Subcutaneous adipose tissue (tissue), 4 donors: ENCODE measurements around the gene SEMA4B. TPM values are rescaled to one million over a fixed set of nuclear protein-coding genes. Genes with fewer than 3 reads are reported as not detected.

Experiments used
- total RNA-seq, 4 donors: library from RNA; depleted of rRNA; stranded (reverse); fragments of >200 nt; gene quantifications; one replicate each; pipeline ENCODE4 v1.1.0, GENCODE V29; 2016
- TF ChIP-seq, protein P1 (sequence below): fragments of 450-650 bp; IDR thresholded peaks from one replicate; pipeline ENCODE4 v1.5.1; 2016; ENCODE audit warnings: low read depth, mild to moderate bottlenecking, control low read depth, antibody characterized with exemption, moderate library complexity

Gene SEMA4B
- total RNA-seq, 4 donors from 2014 or later: 4.4 to 13.4 (median 12.5) TPM

GRCh38 chr15:90184786-90185704 is 16.1 kb upstream of the SEMA4B start:
- TF ChIP-seq, protein P1, sequence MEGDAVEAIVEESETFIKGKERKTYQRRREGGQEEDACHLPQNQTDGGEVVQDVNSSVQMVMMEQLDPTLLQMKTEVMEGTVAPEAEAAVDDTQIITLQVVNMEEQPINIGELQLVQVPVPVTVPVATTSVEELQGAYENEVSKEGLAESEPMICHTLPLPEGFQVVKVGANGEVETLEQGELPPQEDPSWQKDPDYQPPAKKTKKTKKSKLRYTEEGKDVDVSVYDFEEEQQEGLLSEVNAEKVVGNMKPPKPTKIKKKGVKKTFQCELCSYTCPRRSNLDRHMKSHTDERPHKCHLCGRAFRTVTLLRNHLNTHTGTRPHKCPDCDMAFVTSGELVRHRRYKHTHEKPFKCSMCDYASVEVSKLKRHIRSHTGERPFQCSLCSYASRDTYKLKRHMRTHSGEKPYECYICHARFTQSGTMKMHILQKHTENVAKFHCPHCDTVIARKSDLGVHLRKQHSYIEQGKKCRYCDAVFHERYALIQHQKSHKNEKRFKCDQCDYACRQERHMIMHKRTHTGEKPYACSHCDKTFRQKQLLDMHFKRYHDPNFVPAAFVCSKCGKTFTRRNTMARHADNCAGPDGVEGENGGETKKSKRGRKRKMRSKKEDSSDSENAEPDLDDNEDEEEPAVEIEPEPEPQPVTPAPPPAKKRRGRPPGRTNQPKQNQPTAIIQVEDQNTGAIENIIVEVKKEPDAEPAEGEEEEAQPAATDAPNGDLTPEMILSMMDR: no peak

DNA sequence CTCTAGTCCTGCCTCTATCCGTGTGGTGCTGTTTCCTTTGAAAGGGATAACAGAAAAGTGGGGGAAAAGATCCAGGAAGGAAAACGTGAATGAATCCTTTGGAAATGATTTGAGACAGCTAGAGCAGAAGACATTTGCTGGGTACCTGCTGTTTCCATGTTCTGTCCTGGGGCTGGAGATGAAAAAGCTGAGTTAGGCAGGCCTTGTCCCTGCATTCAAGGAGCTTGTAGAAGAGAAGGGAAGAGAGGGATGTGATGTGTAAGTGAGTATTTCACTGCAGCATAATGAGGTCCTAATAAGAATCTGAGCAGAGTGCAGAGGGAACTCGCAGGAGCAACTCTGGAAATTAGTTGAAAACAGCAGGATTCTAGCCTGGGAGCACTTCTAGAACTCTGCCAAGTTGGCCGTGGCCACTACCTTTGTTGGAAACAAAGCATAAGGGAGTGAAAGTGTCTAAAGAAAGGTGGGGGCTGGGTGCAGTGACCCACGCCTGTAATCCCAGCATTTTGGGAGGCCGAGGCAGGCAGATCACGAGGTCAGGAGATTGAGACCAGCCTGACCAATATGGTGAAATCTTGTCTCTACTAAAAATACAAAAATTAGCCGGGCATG is 13.8 kb upstream of the SEMA4B start:
- TF ChIP-seq, protein P1: no peak

DNA sequence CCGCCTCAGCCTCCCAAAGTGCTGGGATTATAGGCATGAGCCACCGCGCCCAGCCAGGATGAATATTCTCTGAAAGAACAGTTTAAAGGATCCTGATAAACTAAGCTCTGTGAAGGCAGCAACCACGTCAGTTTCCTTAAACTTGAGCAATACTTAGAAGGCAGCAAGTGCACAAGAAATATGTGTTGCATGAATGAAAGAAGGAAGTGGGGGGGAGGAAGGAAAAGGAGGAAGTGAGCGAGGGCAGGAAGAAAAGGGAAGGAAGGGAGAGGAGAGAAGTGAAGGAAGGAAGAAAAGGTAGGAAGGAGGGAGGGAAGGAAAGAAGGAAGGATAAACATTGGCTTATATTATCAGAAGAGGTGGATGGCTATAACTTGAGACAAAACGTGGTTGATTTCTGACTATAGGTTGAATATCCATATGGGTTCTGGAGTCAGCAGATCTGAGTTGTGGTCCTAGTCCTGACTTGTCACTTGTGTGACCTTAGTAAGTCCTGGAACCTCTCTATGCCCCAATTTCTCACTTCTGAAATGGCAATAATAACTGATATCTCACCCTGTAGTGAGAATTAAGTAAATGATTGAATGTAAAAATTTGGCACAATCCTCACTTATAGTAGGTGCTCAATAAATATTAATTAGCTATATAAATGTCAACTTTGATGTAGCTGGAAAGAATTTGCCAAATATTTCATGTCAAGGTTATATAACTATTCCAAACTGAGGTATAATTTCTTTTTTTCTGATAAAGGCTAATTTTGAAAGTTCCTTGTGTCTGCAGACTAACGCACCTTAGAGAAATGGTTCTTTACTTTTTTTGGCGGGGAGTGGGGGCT is 12.0 kb upstream of the SEMA4B start:
- TF ChIP-seq, protein P1: no peak

DNA sequence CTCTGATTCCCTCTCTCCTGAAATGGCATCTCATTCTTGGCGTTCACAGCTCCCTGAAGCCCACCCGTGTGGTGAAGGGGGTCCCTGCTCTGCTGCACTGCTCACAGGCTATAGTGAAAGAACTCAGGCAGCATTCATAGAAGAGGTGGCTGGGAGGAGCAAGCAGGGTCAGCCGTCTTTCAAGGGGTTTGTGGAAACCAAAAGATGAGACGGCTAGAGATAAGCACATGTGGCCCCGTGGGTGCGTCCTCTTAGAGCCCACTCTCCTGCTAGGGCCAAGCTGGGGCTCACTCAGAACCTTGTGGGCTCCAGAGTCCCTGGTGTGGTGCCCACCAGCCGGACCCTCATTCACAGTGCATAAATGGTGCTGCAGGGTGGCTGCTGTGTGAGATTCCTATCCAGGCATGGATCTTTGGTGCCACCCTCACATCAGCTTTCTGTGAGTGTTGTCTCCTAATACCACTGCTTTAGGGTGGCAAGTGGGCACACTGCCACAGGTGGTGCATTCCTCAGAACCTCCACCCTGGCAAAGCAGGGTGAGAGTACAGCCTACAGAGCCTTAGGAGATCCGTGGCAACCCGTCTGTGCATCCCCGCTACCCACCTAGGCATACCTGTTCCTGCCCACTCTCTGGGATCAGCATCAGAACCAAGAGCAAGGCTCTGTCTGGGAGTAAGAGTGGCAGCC is 11.2 kb upstream of the SEMA4B start:
- TF ChIP-seq, protein P1: no peak

- TF ChIP-seq, protein P1: no peak
Measured at GRCh38 chr15:90190606-90191343, 10.4 kb upstream of the SEMA4B start.

DNA sequence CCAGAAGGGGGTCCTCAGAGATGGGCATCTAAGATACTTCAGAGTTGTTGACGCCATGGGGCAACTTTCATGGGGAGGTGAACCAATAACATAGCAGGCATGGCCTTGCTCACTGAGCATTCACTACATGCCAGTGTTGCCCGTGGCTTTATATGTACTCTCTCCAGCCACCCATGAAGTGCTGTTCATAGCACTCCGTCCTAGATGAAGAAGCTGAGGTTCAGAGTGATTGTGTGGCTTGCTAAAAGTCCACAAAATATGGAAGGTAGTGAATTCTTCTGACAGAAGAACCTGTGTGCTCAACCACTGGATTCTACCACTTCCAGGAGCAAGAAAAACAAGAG is 9.8 kb upstream of the SEMA4B start:
- TF ChIP-seq, protein P1: no peak
